ENCODE measurements around the gene IPO5.
"Not testable (repeated sequence)": the region's sequence is repeated elsewhere in the genome, so short reads cannot be mapped to it uniquely, and the experiment has no call there.

IPO5 gene

GRCh38 chr13:97951376-97951775 lies 2.1 kb upstream of the IPO5 start:
- DNase-seq, result no peak

GRCh38 chr13:97952831-97953230 lies 644 bp upstream of the IPO5 start:
- DNase-seq, result not testable (repeated sequence)

- DNase-seq, result no peak
Observed at GRCh38 chr13:97961340-97961739, 7.9 kb downstream of the IPO5 start.

GRCh38 chr13:97962887-97963286 lies 9.4 kb downstream of the IPO5 start:
- DNase-seq, result no peak

- DNase-seq, result no peak
Observed at GRCh38 chr13:97967226-97967625, 13.8 kb downstream of the IPO5 start.

- DNase-seq, result no peak
Observed at GRCh38 chr13:97967948-97968347, 14.5 kb downstream of the IPO5 start.

- no peak for DNase-seq
Observed at GRCh38 chr13:97971519-97971918, 18.0 kb downstream of the IPO5 start.

GRCh38 chr13:97974773-97975172 lies 21.3 kb downstream of the IPO5 start:
- DNase-seq, result no peak

GRCh38 chr13:97975280-97975847 lies 21.9 kb downstream of the IPO5 start:
- DNase-seq, result no peak

- peak; percentile 4 for DNase-seq
Observed at GRCh38 chr13:97975848-97976609, 22.6 kb downstream of the IPO5 start.

- DNase-seq, result no peak
Observed at GRCh38 chr13:97976610-97977521, 23.4 kb downstream of the IPO5 start.

GRCh38 chr13:97977982-97978381 lies 24.5 kb downstream of the IPO5 start:
- no peak for DNase-seq

- DNase-seq, result no peak
Observed at GRCh38 chr13:97978651-97979050, 25.2 kb downstream of the IPO5 start.

- DNase-seq, result no peak
Observed at GRCh38 chr13:97979051-97979450, 25.6 kb downstream of the IPO5 start.

- DNase-seq, result no peak
Observed at GRCh38 chr13:97979556-97979955, 26.1 kb downstream of the IPO5 start.

- no peak for DNase-seq
Observed at GRCh38 chr13:97982286-97982685, 28.8 kb downstream of the IPO5 start.

- DNase-seq, result no peak
Observed at GRCh38 chr13:97986835-97987234, 33.4 kb downstream of the IPO5 start.

GRCh38 chr13:97999653-98000052 lies 46.2 kb downstream of the IPO5 start:
- DNase-seq, result no peak

- DNase-seq, result no peak
Observed at GRCh38 chr13:98004107-98004506, 50.6 kb downstream of the IPO5 start.

- not testable (repeated sequence) for DNase-seq
Observed at GRCh38 chr13:98004997-98005396, 51.5 kb downstream of the IPO5 start.

GRCh38 chr13:98007001-98007400 lies 53.5 kb downstream of the IPO5 start:
- DNase-seq, result no peak

GRCh38 chr13:98013241-98013640 lies 59.8 kb downstream of the IPO5 start:
- DNase-seq, result no peak

- no peak for DNase-seq
Observed at GRCh38 chr13:98014766-98015165, 61.3 kb downstream of the IPO5 start.

- no peak for DNase-seq
Observed at GRCh38 chr13:98018293-98018692, 64.8 kb downstream of the IPO5 start.

Data from NCI-H2029 treated with DMSO at 0.1 percent for 48 hours (cell line).